Cardiac fibroblast (primary cell): ENCODE measurements around the gene SPINDOC.
A peak's percentile ranks its signal among the peaks of the same experiment; 100 is the strongest.

Experiments used
- DNase-seq, 2 donors: peaks; one replicate each; pipeline versions ENCODE4 v3.0.0 to v3.0.0-alpha.2; 2010; ENCODE audit warnings: low read depth in 2 of 2
- H3K4me3 ChIP-seq, 2 donors: replicated peaks in 1 of 2; 1 replicate in 1 of 2; 2 replicates in 1 of 2; pipeline ENCODE4 v1.5.1; 2011; ENCODE audit warnings: low read depth in 2 of 2, low read length in 2 of 2, mild to moderate bottlenecking in 2 of 2, moderate library complexity in 1 of 2
- TF ChIP-seq, protein P1 (sequence below): IDR thresholded peaks from one replicate; pipeline ENCODE4 v1.5.1; 2011; ENCODE audit warnings: low read depth, mild to moderate bottlenecking, low read length, inconsistent platforms

SPINDOC gene

DNA sequence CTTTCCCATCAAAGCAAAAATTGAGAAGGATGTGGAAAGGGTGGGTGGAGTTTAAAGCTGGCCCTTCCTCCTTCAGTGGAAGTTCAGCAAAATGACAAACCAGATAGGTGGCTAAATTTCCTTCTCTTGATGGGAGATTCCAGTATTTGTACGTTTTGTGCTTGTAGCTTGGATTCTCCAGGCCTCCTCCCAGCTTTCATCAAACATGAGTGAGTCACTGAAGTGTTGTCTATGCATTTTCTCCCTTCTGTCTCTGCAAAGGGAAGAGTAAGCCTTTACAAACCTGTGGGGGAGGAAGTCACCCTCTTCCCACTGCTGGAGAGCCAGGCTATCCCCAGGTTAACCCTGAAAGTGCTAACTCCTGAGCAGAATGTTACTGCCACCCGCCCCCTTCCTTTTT lies 32.0 kb downstream of the SPINDOC start:
- peak; percentile 62 to 88 for DNase-seq
- TF ChIP-seq, protein P1, sequence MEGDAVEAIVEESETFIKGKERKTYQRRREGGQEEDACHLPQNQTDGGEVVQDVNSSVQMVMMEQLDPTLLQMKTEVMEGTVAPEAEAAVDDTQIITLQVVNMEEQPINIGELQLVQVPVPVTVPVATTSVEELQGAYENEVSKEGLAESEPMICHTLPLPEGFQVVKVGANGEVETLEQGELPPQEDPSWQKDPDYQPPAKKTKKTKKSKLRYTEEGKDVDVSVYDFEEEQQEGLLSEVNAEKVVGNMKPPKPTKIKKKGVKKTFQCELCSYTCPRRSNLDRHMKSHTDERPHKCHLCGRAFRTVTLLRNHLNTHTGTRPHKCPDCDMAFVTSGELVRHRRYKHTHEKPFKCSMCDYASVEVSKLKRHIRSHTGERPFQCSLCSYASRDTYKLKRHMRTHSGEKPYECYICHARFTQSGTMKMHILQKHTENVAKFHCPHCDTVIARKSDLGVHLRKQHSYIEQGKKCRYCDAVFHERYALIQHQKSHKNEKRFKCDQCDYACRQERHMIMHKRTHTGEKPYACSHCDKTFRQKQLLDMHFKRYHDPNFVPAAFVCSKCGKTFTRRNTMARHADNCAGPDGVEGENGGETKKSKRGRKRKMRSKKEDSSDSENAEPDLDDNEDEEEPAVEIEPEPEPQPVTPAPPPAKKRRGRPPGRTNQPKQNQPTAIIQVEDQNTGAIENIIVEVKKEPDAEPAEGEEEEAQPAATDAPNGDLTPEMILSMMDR, result no peak
- no peak overlapping the region for H3K4me3 ChIP-seq

DNA sequence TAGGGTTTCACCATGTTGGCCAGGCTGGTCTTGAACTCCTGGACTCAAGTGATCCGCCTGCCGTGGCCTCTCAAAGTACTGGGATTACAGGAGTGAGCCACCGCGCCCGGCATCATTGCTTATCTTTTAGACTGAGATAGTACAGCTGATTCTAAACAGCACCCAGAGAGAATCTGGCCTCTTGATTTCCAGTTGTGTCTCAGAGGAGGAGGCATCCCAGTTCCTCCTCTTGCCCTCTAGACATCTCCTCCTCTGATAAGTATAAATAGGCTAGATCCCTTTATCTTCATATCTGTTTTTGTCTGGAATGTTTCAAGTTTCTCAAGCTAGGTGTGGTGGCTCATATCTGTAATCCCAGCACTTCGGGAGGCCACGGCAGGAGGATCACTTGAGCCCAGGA lies 32.7 kb downstream of the SPINDOC start:
- TF ChIP-seq, protein P1, result no peak
- no peak overlapping the region for H3K4me3 ChIP-seq
- DNase-seq, result no peak

DNA sequence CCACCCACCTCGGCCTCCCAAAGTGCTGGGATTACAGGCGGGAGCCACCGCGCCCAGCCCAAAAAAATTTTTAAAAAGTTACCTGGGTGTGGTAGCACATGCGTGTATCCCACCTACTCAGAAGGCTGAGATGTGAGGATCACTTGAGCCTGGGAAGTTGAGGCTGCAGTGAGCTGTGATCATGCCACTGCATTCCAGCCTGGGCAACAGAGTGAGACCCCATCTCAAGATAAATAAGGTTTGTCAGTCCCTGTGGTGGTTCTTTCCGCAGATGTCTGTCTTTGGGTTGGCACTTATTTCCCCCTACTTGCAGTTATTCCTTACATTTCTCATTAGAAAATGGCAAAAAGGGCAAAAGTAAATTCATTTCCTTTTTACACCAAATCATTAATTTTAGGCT lies 33.6 kb downstream of the SPINDOC start:
- no peak overlapping the region for H3K4me3 ChIP-seq
- TF ChIP-seq, protein P1, result no peak
- DNase-seq, result no peak

DNA sequence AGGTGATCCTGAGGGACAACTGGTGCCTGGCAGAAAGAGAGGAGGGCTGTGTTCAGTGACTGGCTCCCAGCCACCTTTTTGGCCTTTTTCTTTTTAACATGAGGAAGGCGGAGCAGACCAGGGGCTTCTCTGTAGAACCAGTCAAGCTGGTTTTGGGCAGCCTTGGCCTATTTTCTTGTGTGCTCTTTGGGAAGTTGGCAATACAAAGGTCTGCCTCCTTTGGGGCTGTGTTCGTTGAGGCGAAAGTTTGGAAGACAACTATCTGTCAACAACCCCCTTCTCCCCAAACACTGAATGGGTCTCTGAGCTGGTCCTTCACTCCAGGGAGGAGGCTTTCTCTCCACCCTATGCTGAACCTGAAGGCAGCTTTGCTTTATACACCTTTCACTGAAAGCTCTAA lies 34.1 kb downstream of the SPINDOC start:
- TF ChIP-seq, protein P1, result no peak
- H3K4me3 ChIP-seq, result no peak overlapping the region
- DNase-seq, result no peak

DNA sequence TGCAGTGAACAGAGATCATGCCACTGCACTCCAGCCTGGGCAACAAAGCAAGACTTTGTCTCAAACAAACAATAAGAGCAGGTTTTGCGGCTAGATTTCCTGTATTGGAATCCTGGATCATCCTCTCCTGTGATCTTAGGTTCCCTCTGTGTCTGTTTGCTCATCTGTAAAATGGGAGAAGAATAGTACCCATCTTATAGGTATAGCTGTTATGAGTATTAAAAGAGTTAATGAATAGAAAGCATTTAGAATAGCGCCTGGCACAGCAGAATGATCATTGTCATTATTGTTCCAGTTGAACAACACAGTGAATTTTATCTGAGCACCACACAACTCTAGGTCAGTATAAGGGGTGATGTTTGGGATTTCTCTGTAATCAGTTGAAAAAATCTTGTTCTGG lies 36.4 kb downstream of the SPINDOC start:
- H3K4me3 ChIP-seq, result no peak overlapping the region
- DNase-seq, result no peak
- TF ChIP-seq, protein P1, result no peak

DNA sequence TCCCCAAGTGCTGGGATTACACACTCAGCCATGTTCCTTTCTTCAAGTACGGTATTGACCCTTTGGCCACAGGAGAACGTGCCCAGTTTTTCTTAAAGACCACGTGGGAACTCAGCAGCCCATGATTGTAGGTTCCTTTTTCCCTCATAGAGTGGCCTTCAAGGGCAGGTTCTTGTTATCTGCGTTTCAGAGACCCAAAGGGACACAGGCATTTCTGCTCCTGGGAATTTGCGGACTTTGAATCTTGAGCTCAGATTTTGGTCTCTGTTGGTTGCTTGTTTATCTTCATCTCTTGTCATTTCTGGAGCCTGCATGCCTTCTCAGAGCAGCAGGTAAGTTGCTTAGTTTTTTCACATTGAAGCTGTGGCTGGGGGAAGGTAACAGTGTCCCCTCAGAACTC lies 37.7 kb downstream of the SPINDOC start:
- TF ChIP-seq, protein P1, result no peak
- H3K4me3 ChIP-seq, result no peak overlapping the region
- no peak for DNase-seq

DNA sequence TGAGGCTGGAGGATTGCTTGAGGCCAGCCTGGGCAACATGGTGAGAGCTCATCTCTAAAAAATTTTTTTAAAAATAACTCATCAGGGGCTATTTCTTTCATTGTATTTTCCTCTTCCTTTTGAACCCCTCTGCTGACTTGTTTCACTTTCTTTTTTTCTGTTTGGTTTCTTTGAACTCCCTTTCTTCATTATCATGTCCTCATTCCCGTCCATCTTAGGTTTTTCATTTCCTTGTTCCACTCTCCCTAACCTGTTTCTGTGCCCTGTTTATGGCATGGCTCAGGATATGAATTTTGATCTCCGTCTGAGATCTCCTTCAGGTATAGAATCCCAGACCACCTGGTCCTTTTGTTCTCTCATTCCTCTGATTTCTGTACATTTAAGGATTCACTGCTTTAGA lies 38.1 kb downstream of the SPINDOC start:
- TF ChIP-seq, protein P1, result no peak
- no peak for DNase-seq
- H3K4me3 ChIP-seq, result no peak overlapping the region
